Keratinocyte (primary cell): ENCODE results near the gene IGSF9. TPM values are rescaled to one million over a fixed set of nuclear protein-coding genes. Genes with fewer than 3 reads are reported as not detected.

Experiments used
- DNase-seq: peaks from one replicate; pipeline ENCODE4 v3.0.0-alpha.2; 2011; ENCODE audit warnings: low read depth, missing footprints, low spot score
- FAIRE-seq: peaks from 2 replicates; lab custom pipeline; 2011; peaks lifted over from hg19 to GRCh38; lab: Jason Lieb, UNC
- H2AFZ ChIP-seq: 2 replicates; pipeline ENCODE4 v1.6.0; 2012; ENCODE audit warnings: low read length, control low read depth, inconsistent platforms; ENCODE audit not compliant: control insufficient read depth
- H3K27ac ChIP-seq: 2 replicates; pipeline ENCODE4 v1.5.1; 2011; ENCODE audit warnings: low read length; ENCODE audit not compliant: control insufficient read depth, insufficient read depth
- H3K27me3 ChIP-seq: 3 replicates; pipeline ENCODE4 v1.6.0; 2011; ENCODE audit warnings: low read length; ENCODE audit not compliant: control insufficient read depth, insufficient read depth; ENCODE audit errors: extremely low read depth
- H3K36me3 ChIP-seq, 2 experiments: 2 replicates in 1 of 2; 3 replicates in 1 of 2; pipeline ENCODE4 v1.5.1; 2011; ENCODE audit warnings: low read length in 2 of 2, mild to moderate bottlenecking in 1 of 2; ENCODE audit not compliant: control insufficient read depth in 2 of 2, insufficient read depth in 2 of 2; ENCODE audit errors: extremely low read depth in 1 of 2
- H3K4me1 ChIP-seq: 3 replicates; pipeline ENCODE4 v1.5.1; 2011; ENCODE audit warnings: low read length; ENCODE audit not compliant: control insufficient read depth, insufficient read depth; ENCODE audit errors: extremely low read depth
- H3K4me2 ChIP-seq: 3 replicates; pipeline ENCODE4 v1.6.0; 2011; ENCODE audit warnings: low read depth, low read length; ENCODE audit not compliant: control insufficient read depth, insufficient read depth; ENCODE audit errors: extremely low read depth
- H3K4me3 ChIP-seq, 3 experiments: fragments of 200-600 bp in 1 of 3; sonication (generic) in 1 of 3; 2 replicates in 2 of 3; 3 replicates in 1 of 3; pipeline ENCODE4 v1.5.1; 2011 to 2016; ENCODE audit warnings: low read length in 3 of 3, mild to moderate bottlenecking in 3 of 3, control low read depth in 2 of 3, inconsistent platforms in 1 of 3, low read depth in 1 of 3, mixed read lengths in 1 of 3, mixed run types in 1 of 3, moderate library complexity in 1 of 3; ENCODE audit not compliant: control insufficient read depth in 2 of 3, insufficient read depth in 2 of 3; ENCODE audit errors: extremely low read depth in 1 of 3
- H3K79me2 ChIP-seq: 2 replicates; pipeline ENCODE4 v1.6.0; 2012; ENCODE audit warnings: low read length; ENCODE audit not compliant: control insufficient read depth, insufficient read depth
- H3K9ac ChIP-seq: 3 replicates; pipeline ENCODE4 v1.6.0; 2011; ENCODE audit warnings: low read length; ENCODE audit not compliant: control insufficient read depth, insufficient read depth; ENCODE audit errors: extremely low read depth
- H3K9me1 ChIP-seq: 3 replicates; pipeline ENCODE4 v1.6.0; 2011; ENCODE audit warnings: low read length; ENCODE audit not compliant: control insufficient read depth, insufficient read depth; ENCODE audit errors: extremely low read depth
- H3K9me3 ChIP-seq: 2 replicates; pipeline ENCODE4 v1.5.1; 2012; ENCODE audit warnings: low read depth, low read length; ENCODE audit not compliant: control insufficient read depth
- H4K20me1 ChIP-seq: 3 replicates; pipeline ENCODE4 v1.6.0; 2011; ENCODE audit warnings: low read length; ENCODE audit not compliant: control insufficient read depth, insufficient read depth; ENCODE audit errors: extremely low read depth
- EZH2 ChIP-seq: IDR thresholded peaks from one replicate; pipeline ENCODE4 v1.6.1; 2012; ENCODE audit warnings: inconsistent platforms, mild to moderate bottlenecking, low read length, moderate library complexity
- dilution Hi-C: fragments of 300-500 bp; cut with MboI; formaldehyde crosslinking; loops from one replicate; pipeline ENCODE4 v1.7.0; 2020; ENCODE audit warnings: low sequenced_read_pairs; ENCODE audit not compliant: extremely low pct_ligation_motif_present
- polyA plus RNA-seq, 5 experiments: library from polyadenylated mRNA; depleted of rRNA in 3 of 5; stranded (reverse) in 3 of 5; stranded (forward) in 1 of 5; unstranded in 1 of 5; fragments of >200 nt; gene quantifications; 1 replicate in 1 of 5; 2 replicates in 3 of 5; 3 replicates in 1 of 5; pipeline versions ENCODE4 v1.2.1 to v1.2.3, GENCODE V29; 2011 to 2012; ENCODE audit warnings: missing spikeins in 2 of 5, low read depth in 1 of 5, low replicate concordance in 1 of 5
- TF ChIP-seq, protein P1 (sequence below), 3 experiments: IDR thresholded peaks in 1 of 3; conservative IDR thresholded peaks in 1 of 3; optimal IDR thresholded peaks in 1 of 3; 2 replicates in 2 of 3; 3 replicates in 1 of 3; pipeline versions ENCODE3 to v1.5.1; 2011; ENCODE audit warnings: low read length in 3 of 3, mild to moderate bottlenecking in 3 of 3, moderate library complexity in 2 of 3, control low read depth in 1 of 3, inconsistent platforms in 1 of 3; ENCODE audit not compliant: insufficient read depth in 2 of 3; ENCODE audit errors: extremely low read depth in 1 of 3

Gene IGSF9
- polyA plus RNA-seq, 1 donor (not counting 4 experiments of a cell fraction or from before 2014, with no cell fraction given), result 4.2 TPM

DNA sequence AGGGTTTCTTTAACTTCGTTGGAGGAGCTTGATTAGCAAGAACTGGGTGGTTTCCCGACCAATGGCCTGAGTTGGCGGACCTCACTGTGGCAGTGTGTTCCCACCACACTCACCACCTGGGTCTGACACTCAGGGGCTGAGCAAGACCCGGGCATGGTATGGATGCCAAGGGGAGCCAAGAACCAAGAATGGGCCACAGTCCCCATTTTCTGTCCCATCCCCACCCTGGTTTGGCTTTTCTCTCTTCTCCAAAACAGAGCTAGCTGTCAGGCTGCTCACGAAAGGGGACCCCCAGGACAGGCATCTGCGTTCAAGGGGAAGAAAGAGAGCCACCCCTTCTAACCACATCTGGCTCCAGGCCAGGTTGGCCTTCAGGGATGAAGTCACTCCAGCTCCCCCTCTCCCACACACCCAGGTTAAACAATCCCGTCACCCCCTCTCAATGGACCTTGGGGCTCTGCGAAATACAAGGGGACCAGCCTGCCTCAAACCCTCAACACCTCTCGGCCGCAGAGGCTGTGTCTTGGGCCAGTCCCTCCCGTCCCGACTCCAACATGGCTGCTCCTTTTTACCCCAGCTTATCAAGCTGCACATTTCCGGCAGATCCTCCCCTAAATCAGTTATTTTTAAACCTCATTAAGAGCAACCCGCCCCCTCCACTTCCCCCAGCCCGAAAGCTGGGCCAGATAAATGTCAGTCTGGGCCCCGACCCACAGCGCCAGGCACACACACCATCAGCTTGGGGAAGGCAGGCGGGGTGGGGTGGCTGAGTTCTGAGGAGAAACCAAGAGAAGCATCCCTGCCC lies 23.5 kb downstream of the IGSF9 start:
- peak overlapping the region; percentile 100 for H3K9ac ChIP-seq
- FAIRE-seq (no peak), DNase-seq (no peak)
- peak overlapping the region; percentile 79 to 94 (median 92) for H3K4me3 ChIP-seq
- H3K27ac ChIP-seq, result peak overlapping the region; percentile 98
- H3K4me2 ChIP-seq, result peak overlapping the region; percentile 84
- H4K20me1 ChIP-seq, result peaks cover 28% of the 10 kb centered on the region
- peaks cover 58% of the 10 kb centered on the region for H3K79me2 ChIP-seq
- no peaks in the 10 kb centered on the region for H3K9me3 ChIP-seq
- H2AFZ ChIP-seq, result no peak overlapping the region
- peaks cover 11% of the 10 kb centered on the region for H3K9me1 ChIP-seq
- peaks cover 36 to 38% of the 10 kb centered on the region in 2 experiments for H3K36me3 ChIP-seq
- H3K27me3 ChIP-seq, result no peaks in the 10 kb centered on the region
- dilution Hi-C loops, result no loop called here
- no peak for TF ChIP-seq EZH2
- TF ChIP-seq, protein P1, sequence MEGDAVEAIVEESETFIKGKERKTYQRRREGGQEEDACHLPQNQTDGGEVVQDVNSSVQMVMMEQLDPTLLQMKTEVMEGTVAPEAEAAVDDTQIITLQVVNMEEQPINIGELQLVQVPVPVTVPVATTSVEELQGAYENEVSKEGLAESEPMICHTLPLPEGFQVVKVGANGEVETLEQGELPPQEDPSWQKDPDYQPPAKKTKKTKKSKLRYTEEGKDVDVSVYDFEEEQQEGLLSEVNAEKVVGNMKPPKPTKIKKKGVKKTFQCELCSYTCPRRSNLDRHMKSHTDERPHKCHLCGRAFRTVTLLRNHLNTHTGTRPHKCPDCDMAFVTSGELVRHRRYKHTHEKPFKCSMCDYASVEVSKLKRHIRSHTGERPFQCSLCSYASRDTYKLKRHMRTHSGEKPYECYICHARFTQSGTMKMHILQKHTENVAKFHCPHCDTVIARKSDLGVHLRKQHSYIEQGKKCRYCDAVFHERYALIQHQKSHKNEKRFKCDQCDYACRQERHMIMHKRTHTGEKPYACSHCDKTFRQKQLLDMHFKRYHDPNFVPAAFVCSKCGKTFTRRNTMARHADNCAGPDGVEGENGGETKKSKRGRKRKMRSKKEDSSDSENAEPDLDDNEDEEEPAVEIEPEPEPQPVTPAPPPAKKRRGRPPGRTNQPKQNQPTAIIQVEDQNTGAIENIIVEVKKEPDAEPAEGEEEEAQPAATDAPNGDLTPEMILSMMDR (optimal IDR thresholded peaks at IDR 0.05 in 1 of 3, IDR thresholded peaks at IDR 0.05 in 1 of 3, conservative IDR thresholded peaks at IDR 0.05 in 1 of 3; ENCODE audit: extremely low read depth in 1 of 3, insufficient read depth in 2 of 3, low read length in 3 of 3), result no peak
- peaks cover 66% of the 10 kb centered on the region for H3K4me1 ChIP-seq

DNA sequence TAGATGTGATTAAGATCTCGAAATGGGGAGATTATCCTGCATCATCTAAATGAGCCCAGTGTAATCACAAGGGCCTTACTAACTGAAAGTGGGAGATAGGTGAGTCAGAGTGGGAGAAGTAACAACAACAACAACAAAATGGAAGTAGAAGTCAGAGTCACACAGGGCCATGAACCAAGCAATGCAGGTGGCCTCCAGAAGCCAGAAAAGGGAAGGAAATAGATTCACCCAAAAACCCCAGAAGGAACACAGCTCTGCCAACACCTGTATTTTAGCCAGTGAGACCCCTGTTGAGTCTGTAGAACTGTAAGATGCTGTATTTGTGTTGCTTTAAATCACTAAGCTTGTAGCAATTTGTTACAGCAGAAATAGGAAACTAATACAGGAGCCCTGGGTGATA lies 24.2 kb downstream of the IGSF9 start:
- peak overlapping the region; percentile 100 for H3K9ac ChIP-seq
- no peak for DNase-seq
- no peaks in the 10 kb centered on the region for H3K9me3 ChIP-seq
- peaks cover 11% of the 10 kb centered on the region for H3K9me1 ChIP-seq
- H3K27ac ChIP-seq, result peak overlapping the region; percentile 98
- no peak overlapping the region for H2AFZ ChIP-seq
- no peak overlapping the region for H3K4me3 ChIP-seq
- H3K4me2 ChIP-seq, result peak overlapping the region; percentile 84
- H3K79me2 ChIP-seq, result peaks cover 58% of the 10 kb centered on the region
- no peak for FAIRE-seq
- peaks cover 72% of the 10 kb centered on the region for H3K4me1 ChIP-seq
- peaks cover 32 to 38% of the 10 kb centered on the region in 2 experiments for H3K36me3 ChIP-seq
- H4K20me1 ChIP-seq, result peaks cover 28% of the 10 kb centered on the region
- no peaks in the 10 kb centered on the region for H3K27me3 ChIP-seq
- TF ChIP-seq EZH2, result no peak
- TF ChIP-seq, protein P1 (optimal IDR thresholded peaks at IDR 0.05 in 1 of 3, IDR thresholded peaks at IDR 0.05 in 1 of 3, conservative IDR thresholded peaks at IDR 0.05 in 1 of 3; ENCODE audit: extremely low read depth in 1 of 3, insufficient read depth in 2 of 3, low read length in 3 of 3), result no peak
- dilution Hi-C loops, result no loop called here
